GM12872 (cell line): Measurements from ENCODE around the gene KLKB1.

Experiments used
- CTCF ChIP-seq: IDR thresholded peaks from 3 replicates; pipeline ENCODE4 v1.5.1; 2011; ENCODE audit warnings: low read depth, mild to moderate bottlenecking, low read length, moderate library complexity; ENCODE audit not compliant: insufficient read depth

KLKB1 gene

GRCh38 chr4:186243331-186243730 lies 16.0 kb downstream of the KLKB1 start:
- no peak for TF ChIP-seq CTCF

- no peak for TF ChIP-seq CTCF
Observed at GRCh38 chr4:186244835-186245234, 17.5 kb downstream of the KLKB1 start.

- TF ChIP-seq CTCF = no peak
Observed at GRCh38 chr4:186248643-186249042, 21.3 kb downstream of the KLKB1 start.

GRCh38 chr4:186249785-186250754 lies 22.8 kb downstream of the KLKB1 start:
- TF ChIP-seq CTCF = no peak

- no peak for TF ChIP-seq CTCF
Observed at GRCh38 chr4:186250760-186251159, 23.5 kb downstream of the KLKB1 start.

- TF ChIP-seq CTCF = no peak
Observed at GRCh38 chr4:186255122-186255521, 27.8 kb downstream of the KLKB1 start.

- TF ChIP-seq CTCF = no peak
Observed at GRCh38 chr4:186258216-186258811, 31.0 kb downstream of the KLKB1 start.
